ENCODE measurements around the gene TNNT2.

TNNT2 gene

GRCh38 chr1:201354901-201355295 is 22.6 kb downstream of the TNNT2 start:
- no peak for DNase-seq

GRCh38 chr1:201354151-201354900 is 23.2 kb downstream of the TNNT2 start:
- no peak for DNase-seq

GRCh38 chr1:201353186-201353940 is 24.1 kb downstream of the TNNT2 start:
- DNase-seq: no peak

GRCh38 chr1:201351617-201352016 is 25.9 kb downstream of the TNNT2 start:
- no peak for DNase-seq

GRCh38 chr1:201350884-201351283 is 26.6 kb downstream of the TNNT2 start:
- no peak for DNase-seq

GRCh38 chr1:201350361-201350725 is 27.1 kb downstream of the TNNT2 start:
- no peak for DNase-seq

GRCh38 chr1:201349092-201349491 is 28.4 kb downstream of the TNNT2 start:
- DNase-seq: no peak

- DNase-seq: no peak
These were observed 29.3 kb downstream of the TNNT2 start for GRCh38 chr1:201348211-201348566.

GRCh38 chr1:201347498-201348210 is 29.8 kb downstream of the TNNT2 start:
- no peak for DNase-seq

GRCh38 chr1:201346987-201347386 is 30.5 kb downstream of the TNNT2 start:
- no peak for DNase-seq

- no peak for DNase-seq
These were observed 31.0 kb downstream of the TNNT2 start for GRCh38 chr1:201346337-201346939.

- DNase-seq: no peak
These were observed 32.5 kb downstream of the TNNT2 start for GRCh38 chr1:201345081-201345355.

- DNase-seq: no peak
These were observed 33.0 kb downstream of the TNNT2 start for GRCh38 chr1:201344206-201345080.

GRCh38 chr1:201341377-201341776 is 36.1 kb downstream of the TNNT2 start:
- DNase-seq: no peak

GRCh38 chr1:201336711-201337450 is 40.6 kb downstream of the TNNT2 start:
- no peak for DNase-seq

GRCh38 chr1:201335901-201336300 is 41.6 kb downstream of the TNNT2 start:
- no peak for DNase-seq

- no peak for DNase-seq
These were observed 42.2 kb downstream of the TNNT2 start for GRCh38 chr1:201335174-201335870.

- DNase-seq: no peak
These were observed 42.9 kb downstream of the TNNT2 start for GRCh38 chr1:201334325-201335173.

GRCh38 chr1:201332616-201333335 is 44.7 kb downstream of the TNNT2 start:
- DNase-seq: no peak

GRCh38 chr1:201332021-201332420 is 45.5 kb downstream of the TNNT2 start:
- no peak for DNase-seq
